HK-2 (cell line): ENCODE measurements around the gene LGI1.

ENCODE experiments used
- DNase-seq: peaks from one replicate; pipeline ENCODE4 v3.0.0-alpha.2; 2018; ENCODE audit not compliant: unreplicated experiment

Gene LGI1

DNA sequence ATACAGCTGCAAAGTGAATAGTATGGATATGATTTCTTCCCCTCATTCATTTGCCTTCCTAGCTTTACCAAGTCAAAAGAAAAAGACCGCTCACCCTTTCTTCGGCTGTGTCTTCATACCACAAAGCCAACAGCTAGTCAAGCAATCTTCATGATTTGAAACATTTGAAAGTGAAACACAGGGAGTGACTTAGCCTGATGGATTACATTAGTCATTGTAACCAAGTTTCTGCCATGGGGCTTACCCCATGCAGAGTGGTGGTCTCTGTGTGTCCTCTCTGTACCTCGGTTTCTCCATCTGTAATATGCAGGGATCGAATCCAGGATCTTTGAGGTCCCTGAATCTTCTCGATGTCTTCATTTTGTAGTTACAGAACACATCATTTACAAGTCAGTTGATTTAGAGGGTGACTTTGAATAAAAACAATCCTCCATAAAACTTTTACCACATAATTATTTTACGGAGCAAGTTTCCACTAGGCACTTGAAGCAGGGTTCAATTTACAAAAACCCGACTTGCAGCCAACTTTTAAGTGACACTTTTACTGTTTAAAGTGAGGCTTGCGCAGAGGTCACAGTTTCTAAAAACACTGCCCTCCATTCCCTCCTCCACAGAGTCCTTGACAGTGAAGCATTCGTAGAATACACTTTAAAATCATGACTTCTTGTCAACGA is 2.2 kb upstream of the LGI1 start:
- DNase-seq, result no peak

DNA sequence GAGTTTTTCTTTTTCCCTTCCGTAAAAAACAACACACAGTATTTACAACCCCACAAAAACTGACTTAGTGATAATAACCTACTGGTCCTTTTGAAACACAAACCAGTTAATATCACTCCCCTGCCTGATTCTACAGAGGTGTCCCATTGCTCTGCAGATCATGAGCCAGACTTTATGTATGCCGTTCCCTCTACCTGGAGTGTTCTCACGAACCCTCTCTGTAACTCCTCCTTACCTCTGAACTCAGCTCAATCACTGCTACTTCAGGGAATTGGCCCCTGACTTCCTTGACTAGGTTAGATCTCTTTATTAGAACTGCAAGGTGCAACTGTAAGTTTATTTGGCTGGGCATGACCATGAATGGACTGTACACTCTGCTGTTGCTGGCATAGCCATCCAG is 1.6 kb upstream of the LGI1 start:
- DNase-seq, result no peak

DNA sequence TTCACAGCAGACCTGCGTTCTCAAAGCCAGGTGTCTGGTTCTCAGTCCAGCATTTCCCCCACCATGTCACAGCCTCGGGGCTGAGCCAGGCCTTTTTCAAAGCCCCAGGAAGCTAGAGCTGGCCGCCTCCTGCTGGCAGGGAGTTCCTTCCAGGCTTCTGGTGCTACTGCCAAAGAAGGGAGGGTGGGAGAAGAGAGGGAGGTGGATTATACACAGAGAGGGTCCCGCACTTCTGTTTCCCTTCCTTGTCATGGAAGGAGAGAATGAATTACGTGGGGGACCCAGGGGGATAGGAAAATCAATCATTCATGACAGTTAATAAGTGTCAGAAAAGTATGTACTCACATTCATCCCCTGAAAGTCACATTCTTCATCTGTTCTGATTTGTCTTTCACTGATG is 600 bp upstream of the LGI1 start:
- no peak for DNase-seq

DNA sequence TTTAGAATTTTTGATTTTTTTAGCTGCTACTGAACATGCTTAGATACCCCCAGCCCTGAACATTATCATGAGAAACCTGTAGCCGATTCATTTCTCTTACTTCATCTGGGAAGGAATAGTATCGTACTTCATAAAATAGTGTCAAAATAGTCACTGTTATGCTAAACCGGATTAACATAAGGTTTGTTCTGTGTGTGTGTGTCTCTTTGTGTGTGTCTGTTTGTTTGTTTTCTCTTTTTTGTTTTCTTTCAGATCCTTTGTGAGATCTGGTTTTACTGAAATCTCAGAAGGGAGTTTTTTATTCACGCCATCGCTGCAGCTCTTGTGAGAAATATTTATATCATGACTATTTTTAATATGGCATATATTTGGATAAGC is 761 bp downstream of the LGI1 start:
- no peak for DNase-seq

DNA sequence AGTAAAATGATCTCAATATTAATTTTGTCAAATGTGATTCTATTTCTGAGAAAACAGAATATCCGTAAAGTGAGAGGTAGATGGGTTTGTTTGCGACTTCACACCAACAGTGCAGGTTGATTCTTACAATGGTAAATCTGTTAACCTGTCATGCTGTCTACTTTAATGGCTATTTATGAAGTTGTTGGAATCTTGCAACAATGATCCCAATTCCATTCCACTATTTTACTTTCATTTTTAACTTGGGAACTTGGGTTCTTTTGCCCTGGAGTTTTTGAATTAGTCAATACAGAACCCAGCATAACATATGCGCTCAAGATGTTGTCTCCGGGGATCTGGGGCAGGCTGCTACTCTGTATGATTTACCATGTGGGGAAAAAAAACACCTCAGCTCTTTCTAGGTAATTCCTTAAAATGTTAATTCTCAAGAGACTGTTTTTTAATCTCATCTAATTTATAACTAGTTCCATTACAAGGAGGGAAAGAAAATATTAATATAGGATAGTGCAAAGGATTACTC is 1.2 kb downstream of the LGI1 start:
- DNase-seq, result no peak

DNA sequence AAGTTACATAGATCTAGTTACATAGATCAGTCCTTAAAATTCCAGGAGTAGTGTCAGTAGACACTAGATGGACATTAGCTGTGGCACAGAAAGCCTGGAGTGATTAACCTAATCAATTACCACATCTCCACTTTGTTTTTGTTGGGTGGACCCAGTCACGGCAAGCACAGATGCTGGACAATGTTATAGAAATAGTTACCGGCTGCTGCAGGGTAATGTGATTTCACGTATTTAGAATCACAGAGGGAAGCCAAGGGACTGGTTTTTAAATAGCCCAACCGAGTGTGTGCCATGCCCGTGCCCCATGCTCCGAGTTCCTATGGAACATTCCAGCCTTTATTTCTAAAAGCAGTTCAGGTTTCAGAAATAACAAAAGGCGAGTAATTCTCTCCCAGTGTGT is 2.8 kb downstream of the LGI1 start:
- DNase-seq, result no peak

DNA sequence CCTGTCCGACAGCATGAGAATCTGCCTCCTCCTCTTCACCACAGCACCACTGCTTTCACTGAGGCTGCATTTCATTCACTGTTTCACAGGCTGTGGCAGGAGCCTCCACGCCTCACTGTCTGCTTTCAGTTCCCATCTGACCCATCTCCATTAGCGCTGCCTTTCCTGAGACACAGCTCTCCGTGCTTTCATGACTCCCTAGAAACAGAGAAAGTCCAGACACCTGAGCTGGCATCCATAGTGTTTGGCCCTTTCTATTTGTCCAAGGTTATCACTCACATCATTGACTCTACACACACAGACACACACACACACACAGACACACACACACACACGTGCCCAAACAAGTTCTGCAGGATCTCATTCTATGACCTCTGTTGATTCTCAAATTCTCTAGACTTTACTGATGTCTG is 5.2 kb downstream of the LGI1 start:
- no peak for DNase-seq

DNA sequence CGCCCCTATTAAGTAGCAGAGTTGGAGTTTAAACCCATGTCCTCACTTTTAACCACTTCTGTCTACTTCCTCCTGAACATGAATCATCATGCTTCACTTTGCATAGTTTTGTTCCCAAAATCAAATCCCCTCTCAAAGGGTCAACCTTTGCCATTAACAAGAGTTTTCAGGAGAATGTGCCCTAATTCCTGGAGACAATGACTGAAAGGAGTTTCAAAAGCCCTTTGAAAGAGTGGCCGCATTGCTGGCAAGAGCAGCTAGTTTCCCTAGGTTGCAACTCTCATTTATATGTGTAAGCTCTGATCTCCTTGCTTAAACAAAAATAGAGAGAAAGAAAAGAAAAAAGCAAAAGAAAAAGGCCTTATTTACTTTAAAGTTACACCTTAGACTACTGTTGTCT is 9.2 kb downstream of the LGI1 start:
- DNase-seq, result no peak

DNA sequence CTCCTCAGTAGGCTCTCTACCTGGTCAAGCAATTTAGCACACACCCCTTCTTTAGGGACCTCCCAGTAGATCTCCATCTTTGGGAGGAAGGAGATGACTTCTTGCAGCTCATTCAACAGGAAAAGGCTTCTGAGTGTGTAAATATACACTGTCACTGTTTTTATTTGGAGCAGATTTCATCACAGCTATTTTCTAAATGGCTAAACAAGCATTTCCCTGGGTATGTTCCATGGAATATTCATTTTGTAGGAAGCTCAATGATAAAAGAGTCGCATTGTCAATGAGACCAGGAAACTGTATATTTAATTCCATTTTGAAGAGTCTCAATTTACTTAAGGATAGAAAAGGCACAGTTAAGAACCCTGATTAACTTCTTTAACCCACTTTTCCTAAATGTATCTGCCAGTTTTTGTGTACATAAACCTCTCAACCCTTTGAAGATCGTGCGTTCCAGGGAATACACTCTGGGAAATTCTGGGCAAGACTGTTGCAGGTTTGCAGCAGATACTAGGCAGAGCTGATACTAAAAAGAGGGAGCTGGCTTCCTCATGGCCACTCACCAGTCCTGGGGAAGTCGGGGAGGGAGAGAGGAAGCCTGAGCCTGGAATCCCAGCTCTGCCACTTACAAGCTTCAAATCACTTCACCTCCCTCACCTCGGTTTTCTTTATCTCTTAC is 10.1 kb downstream of the LGI1 start:
- no peak for DNase-seq

DNA sequence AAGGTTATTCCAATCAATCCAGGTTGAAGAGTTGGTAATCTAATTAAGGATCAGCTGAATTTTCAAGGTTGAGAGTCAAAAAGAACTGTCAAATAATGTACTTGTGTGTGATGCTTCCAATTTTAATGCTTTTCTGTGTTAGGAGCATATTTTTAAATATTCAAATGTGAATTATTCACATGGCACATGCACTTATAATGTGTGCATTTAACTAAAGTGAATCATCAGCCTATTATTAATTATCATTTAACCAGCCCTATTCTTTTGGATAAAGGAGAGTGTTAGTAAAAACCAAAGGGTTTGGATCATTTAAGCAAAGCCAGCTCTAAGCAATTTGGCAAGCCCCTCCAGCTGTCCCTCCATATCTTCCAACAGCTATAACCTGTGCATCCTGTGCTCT is 11.2 kb downstream of the LGI1 start:
- DNase-seq, result no peak

DNA sequence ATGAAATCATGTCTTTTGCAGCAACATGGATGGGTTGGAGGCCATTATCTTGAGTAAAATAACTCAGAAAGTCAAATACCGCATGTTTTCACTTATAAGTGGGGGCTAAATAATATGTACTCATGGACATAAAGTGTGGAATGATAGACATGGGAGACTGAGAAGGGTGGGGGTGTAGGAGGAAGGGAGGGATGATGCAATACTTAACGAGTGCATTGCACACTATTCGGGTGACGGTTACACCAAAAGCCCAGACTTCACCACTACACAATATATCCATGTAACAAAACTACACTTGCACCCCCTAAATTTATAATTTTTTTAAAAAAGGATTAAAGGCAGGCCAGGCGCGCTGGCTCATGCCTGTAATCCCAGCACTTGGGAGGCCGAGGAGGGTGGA is 13.6 kb downstream of the LGI1 start:
- DNase-seq, result no peak

DNA sequence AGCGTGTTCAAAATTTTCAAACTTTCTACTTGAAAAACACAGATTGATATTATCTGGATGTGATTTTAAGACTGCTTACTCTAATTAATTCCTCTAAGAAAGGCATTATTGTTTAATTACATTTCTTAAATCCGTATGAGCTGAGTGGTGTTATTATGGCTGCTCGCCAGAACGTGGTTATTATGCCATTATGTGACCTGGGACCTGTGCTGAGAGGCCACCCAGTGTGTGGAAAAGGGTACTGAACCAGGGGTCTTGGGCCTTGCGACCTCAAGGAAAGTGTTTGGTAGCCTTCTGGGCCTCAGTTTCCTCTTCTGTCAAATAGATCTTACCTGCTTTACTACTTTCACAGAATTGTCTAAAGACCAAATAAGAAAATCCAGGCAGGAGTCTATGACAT is 15.4 kb downstream of the LGI1 start:
- DNase-seq, result no peak

DNA sequence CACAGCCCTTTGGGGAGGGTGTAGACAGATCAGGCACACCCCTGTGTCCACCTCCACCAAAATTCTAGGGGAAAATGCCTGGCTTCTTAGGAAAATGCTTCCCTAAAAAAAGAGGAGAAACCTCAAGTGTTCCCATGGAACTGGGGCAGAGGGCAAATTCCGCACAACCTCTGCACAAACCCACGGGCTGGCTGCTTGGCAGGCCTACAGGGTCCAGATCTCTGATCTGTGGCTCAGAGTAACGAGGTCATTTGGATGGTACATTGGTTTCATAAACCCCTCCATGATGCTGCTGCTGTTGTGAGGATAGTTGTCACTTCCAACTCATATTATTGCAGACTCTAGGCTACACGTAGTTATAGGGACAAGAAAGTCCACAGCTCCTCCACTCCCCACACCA is 16.0 kb downstream of the LGI1 start:
- DNase-seq, result no peak

DNA sequence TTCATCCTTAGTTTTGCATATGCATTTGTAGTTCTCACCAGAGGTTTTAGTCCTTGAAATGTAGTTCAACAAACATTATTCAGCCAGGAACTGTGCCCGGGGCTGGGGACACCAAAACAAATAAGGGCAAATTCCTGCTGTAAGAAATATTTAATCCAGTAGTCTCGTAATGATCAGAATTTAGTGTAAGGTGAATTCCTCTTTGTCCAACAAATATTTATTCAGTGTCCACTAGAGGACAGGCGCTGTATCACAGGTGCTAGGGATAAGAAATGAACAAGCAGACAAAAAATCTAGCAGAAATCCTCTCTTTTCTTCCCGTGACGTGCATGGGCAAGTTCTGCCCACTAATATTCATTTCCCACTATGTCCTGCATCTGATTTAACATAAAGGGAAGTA is 17.6 kb downstream of the LGI1 start:
- no peak for DNase-seq

DNA sequence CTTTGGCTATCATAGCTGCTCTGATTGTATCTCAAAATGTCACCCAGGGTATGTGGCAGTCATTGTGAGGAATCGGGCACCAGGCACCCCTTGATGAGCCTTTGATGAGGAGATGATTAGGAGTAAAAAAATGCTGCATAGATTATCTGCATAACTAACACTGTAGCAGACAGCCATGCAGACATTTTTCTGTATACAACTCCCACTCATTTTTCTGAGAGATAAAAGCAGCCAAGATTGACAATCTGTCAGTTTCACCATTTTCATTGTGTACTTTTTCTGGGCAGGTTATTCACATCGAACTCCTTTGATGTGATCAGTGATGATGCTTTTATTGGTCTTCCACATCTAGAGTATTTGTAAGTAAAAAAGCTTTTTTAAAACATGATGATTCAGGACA is 19.4 kb downstream of the LGI1 start:
- DNase-seq, result no peak

DNA sequence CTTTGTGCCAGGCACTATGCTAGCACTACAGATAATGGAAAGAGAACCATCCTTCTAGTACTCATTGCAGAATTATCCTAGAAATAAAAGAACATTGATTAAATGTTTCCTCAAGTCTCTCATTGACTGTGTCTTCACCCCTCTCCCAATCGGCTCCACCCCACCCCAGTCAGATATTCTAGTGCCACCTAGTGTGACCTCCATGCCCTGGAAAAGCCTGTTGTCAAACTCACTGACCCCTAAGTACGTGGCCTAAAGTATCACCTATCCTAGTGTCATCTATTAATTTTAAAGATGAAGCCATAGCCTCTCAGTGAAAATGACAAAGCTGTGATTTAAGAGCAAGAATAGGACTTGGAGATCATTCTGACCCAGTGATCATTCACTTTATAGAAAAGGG is 26.3 kb downstream of the LGI1 start:
- no peak for DNase-seq

DNA sequence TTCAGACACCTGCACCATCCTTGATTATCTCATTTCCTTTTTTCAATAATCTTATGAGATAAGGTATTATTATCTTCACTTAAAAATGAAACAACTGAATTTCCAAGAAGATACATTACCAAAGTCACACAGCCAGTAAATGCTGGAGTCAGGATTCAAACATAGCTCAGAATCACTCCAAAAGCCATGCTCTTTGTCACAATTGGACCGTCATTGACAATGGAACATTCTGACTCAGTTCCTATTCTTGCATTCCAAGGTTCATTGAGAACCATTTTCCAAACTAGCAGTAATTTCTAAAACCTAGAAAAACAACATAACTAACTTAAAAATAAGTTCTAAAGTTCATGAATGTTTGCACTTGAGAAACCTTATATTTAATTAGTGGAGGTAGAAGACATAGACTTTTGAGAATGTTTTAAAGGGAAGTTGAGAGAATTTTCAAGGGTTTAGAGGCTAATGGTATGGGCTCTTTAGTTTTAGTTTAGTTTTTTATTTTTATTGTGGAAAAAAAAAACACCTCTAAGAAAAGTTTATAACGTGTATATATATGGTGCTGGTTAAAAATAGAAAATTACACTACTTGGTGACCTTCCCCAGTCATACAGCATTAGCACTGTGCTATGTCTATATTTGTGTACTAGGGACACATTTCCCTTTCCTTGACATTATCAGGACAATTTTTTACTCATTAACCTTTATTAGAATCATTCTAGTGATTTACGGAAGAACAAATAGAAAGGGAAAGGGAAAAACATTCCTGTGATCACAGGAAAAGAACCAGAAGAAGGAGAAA is 30.9 kb downstream of the LGI1 start:
- no peak for DNase-seq

DNA sequence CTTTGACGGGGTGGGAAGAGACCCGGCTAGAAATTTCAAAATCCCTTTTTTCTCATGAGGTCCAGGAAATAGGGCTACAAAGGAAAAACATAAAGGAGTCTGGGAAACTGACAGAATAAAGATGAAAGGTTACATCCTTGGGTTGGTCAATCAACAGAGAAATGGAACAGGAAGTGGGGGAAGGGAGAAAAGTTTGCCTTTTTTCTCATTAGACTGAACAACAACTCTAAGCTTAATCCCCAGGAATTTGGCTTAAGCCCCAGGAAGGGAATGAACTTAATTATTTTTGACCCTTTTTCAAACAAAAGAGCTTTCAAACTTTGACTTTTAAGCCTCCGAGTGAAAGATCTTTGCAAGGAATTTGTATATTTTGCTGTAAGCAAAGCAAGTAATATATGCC is 32.7 kb downstream of the LGI1 start:
- DNase-seq, result no peak

DNA sequence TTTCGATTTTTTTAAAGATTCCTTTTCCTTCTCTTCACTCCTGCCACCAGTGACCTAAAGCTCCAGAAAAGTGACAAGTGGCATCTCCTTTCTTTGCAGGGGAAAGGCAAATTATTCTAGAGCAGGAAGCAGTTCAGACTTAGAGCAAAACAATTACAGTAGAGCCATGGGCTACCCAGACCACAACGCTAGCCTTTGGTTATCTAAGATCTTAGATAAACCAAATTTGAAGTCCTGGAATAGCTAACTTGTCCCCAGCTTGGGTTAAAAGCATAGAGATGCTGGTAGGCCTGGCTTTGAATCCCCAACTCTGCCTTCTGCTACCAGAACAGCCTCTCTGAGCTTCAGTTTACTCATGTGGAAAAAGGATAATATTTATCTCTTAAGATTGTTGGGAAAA is 38.4 kb downstream of the LGI1 start:
- DNase-seq, result no peak

DNA sequence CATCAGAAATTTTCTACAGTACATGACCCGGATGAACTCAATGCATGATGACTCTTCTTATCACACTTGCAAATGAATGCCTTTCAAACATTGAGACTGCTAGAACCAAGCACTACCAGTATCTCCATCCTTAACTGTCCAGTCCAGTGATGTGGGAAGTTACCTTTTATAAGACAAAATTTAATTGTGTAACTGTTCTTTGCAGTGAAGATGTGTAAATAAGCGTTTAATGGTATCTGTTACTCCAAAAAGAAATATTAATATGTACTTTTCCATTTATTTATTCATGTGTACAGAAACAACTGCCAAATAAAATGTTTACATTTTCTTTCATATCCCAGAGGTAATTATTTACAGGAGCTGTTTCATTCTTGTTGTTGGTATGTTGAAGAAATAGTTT is 40.1 kb downstream of the LGI1 start:
- DNase-seq, result no peak

DNA sequence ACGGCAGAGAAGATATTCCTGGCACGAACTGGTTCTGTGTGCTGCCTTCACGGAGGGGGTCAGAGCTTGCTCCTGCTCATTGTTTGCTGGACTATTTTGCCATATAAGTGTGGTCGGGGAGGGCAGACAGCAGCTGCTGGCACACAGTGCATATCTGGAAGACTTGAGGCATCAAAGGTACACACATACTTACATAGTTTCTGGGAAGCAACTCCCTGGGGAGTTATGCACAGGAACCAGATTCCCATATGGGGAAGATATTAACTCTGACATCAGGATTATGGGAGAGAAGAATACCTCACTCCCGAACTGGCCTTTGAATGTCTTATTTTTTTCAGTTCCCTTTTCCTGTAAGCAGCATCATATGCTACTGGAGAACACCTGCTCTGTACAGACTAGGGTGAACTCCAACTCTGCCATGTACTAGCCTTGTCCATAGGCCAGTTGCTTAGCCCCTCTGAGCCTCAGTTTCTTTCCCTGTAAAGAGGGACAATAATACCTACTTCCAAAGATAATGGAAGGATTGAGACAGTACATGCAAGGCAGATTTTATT is 41.5 kb downstream of the LGI1 start:
- no peak for DNase-seq

DNA sequence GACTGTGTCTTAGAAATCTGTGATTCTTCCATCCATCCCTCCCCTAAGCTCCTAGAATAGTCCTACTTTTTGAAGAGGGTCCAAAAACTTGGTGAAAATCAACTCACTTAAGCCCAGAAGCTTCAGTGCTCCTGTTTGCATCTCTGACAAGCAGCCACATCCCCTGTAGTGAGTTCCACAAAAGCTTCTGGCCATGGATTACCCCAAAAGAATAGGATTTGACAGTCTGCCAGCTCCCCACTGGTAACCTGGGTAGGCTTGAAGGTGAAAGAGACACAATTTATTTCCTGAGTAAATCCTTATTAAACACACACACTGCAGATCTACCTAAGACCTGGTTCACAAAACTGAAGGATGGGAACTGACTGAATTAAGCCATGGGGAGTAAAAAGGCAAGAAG is 46.5 kb downstream of the LGI1 start:
- DNase-seq, result no peak

DNA sequence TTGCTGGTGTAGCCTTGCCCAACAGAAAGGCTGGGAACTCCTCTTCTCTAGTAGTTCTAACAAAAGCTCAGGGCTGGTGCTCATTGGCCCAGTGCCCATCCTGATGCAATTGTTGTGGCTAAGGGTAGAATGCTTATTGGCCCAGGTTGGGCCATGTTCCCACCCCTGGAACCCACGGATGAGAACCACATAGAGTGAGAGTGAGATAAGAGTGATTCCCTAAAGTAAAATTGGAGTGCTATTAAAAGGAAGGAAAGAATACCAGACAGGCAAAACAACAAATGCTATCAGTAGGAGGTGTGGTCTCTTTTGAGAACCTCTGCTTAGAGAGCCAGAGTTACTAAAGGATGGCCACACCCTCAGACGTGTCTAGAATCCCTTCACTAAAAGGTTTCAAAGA is 49.2 kb downstream of the LGI1 start:
- DNase-seq, result no peak
